ENCODE data around the gene PRKAR1A.

- no peak for TF ChIP-seq CTCF (IDR thresholded peaks at IDR 0.05)
- TF ChIP-seq POLR2A (IDR thresholded peaks at IDR 0.05), result no peak
Measured at GRCh38 chr17:68507576-68507975, 4.7 kb upstream of the PRKAR1A start.

Measured in Peyer's patch (tissue), 4 donors.